ENCODE data around the gene TAF5L.

DNA sequence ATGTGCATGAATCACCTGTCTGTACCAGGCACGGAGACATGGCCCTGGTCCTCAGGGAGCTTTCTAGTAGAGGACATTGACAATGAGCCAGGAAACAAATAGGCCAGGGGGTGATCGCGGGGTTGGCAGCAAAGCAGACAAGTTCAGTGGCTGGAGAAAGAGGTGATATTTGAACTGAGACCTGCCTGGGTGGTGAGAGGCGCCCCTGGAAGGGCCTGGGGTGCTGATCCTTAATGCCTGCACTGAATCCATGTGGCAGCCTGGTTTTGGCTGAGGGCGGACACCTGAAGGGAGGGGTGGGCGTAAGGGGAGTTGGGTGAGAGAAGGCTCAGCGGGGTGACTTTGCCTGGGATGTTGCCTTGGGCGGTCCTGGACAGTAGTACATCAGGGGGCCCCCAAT lies 36.0 kb upstream of the TAF5L start:
- TF ChIP-seq, protein P1, sequence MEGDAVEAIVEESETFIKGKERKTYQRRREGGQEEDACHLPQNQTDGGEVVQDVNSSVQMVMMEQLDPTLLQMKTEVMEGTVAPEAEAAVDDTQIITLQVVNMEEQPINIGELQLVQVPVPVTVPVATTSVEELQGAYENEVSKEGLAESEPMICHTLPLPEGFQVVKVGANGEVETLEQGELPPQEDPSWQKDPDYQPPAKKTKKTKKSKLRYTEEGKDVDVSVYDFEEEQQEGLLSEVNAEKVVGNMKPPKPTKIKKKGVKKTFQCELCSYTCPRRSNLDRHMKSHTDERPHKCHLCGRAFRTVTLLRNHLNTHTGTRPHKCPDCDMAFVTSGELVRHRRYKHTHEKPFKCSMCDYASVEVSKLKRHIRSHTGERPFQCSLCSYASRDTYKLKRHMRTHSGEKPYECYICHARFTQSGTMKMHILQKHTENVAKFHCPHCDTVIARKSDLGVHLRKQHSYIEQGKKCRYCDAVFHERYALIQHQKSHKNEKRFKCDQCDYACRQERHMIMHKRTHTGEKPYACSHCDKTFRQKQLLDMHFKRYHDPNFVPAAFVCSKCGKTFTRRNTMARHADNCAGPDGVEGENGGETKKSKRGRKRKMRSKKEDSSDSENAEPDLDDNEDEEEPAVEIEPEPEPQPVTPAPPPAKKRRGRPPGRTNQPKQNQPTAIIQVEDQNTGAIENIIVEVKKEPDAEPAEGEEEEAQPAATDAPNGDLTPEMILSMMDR (conservative IDR thresholded peaks at IDR 0.05; ENCODE audit: low read depth in 2 of 2) = no peak
- TF ChIP-seq EZH2 (IDR thresholded peaks at IDR 0.05; ENCODE audit: low read depth, unreplicated experiment) = no peak
- no peak for TF ChIP-seq EZH2phosphoT487 (IDR thresholded peaks at IDR 0.05; ENCODE audit: unreplicated experiment)
- no peak for TF ChIP-seq CREB1 (CRISPR knock-in tag; IDR thresholded peaks at IDR 0.05; ENCODE audit: low read depth)
- TF ChIP-seq, protein P2, sequence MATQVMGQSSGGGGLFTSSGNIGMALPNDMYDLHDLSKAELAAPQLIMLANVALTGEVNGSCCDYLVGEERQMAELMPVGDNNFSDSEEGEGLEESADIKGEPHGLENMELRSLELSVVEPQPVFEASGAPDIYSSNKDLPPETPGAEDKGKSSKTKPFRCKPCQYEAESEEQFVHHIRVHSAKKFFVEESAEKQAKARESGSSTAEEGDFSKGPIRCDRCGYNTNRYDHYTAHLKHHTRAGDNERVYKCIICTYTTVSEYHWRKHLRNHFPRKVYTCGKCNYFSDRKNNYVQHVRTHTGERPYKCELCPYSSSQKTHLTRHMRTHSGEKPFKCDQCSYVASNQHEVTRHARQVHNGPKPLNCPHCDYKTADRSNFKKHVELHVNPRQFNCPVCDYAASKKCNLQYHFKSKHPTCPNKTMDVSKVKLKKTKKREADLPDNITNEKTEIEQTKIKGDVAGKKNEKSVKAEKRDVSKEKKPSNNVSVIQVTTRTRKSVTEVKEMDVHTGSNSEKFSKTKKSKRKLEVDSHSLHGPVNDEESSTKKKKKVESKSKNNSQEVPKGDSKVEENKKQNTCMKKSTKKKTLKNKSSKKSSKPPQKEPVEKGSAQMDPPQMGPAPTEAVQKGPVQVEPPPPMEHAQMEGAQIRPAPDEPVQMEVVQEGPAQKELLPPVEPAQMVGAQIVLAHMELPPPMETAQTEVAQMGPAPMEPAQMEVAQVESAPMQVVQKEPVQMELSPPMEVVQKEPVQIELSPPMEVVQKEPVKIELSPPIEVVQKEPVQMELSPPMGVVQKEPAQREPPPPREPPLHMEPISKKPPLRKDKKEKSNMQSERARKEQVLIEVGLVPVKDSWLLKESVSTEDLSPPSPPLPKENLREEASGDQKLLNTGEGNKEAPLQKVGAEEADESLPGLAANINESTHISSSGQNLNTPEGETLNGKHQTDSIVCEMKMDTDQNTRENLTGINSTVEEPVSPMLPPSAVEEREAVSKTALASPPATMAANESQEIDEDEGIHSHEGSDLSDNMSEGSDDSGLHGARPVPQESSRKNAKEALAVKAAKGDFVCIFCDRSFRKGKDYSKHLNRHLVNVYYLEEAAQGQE (IDR thresholded peaks at IDR 0.05; ENCODE audit: unreplicated experiment) = no peak
- no peak for TF ChIP-seq POLR2AphosphoS5 (IDR thresholded peaks at IDR 0.05; ENCODE audit: low read depth)
- TF ChIP-seq, protein P3, sequence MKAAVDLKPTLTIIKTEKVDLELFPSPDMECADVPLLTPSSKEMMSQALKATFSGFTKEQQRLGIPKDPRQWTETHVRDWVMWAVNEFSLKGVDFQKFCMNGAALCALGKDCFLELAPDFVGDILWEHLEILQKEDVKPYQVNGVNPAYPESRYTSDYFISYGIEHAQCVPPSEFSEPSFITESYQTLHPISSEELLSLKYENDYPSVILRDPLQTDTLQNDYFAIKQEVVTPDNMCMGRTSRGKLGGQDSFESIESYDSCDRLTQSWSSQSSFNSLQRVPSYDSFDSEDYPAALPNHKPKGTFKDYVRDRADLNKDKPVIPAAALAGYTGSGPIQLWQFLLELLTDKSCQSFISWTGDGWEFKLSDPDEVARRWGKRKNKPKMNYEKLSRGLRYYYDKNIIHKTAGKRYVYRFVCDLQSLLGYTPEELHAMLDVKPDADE (IDR thresholded peaks at IDR 0.05) = no peak
- no peak for TF ChIP-seq STAT1 (IDR thresholded peaks at IDR 0.05; ENCODE audit: unreplicated experiment)
- TF ChIP-seq ZNF114 (CRISPR knock-in tag; IDR thresholded peaks at IDR 0.05) = no peak
- no peak for TF ChIP-seq NANOG (IDR thresholded peaks at IDR 0.05; ENCODE audit: borderline replicate concordance)
- TF ChIP-seq, protein P4, sequence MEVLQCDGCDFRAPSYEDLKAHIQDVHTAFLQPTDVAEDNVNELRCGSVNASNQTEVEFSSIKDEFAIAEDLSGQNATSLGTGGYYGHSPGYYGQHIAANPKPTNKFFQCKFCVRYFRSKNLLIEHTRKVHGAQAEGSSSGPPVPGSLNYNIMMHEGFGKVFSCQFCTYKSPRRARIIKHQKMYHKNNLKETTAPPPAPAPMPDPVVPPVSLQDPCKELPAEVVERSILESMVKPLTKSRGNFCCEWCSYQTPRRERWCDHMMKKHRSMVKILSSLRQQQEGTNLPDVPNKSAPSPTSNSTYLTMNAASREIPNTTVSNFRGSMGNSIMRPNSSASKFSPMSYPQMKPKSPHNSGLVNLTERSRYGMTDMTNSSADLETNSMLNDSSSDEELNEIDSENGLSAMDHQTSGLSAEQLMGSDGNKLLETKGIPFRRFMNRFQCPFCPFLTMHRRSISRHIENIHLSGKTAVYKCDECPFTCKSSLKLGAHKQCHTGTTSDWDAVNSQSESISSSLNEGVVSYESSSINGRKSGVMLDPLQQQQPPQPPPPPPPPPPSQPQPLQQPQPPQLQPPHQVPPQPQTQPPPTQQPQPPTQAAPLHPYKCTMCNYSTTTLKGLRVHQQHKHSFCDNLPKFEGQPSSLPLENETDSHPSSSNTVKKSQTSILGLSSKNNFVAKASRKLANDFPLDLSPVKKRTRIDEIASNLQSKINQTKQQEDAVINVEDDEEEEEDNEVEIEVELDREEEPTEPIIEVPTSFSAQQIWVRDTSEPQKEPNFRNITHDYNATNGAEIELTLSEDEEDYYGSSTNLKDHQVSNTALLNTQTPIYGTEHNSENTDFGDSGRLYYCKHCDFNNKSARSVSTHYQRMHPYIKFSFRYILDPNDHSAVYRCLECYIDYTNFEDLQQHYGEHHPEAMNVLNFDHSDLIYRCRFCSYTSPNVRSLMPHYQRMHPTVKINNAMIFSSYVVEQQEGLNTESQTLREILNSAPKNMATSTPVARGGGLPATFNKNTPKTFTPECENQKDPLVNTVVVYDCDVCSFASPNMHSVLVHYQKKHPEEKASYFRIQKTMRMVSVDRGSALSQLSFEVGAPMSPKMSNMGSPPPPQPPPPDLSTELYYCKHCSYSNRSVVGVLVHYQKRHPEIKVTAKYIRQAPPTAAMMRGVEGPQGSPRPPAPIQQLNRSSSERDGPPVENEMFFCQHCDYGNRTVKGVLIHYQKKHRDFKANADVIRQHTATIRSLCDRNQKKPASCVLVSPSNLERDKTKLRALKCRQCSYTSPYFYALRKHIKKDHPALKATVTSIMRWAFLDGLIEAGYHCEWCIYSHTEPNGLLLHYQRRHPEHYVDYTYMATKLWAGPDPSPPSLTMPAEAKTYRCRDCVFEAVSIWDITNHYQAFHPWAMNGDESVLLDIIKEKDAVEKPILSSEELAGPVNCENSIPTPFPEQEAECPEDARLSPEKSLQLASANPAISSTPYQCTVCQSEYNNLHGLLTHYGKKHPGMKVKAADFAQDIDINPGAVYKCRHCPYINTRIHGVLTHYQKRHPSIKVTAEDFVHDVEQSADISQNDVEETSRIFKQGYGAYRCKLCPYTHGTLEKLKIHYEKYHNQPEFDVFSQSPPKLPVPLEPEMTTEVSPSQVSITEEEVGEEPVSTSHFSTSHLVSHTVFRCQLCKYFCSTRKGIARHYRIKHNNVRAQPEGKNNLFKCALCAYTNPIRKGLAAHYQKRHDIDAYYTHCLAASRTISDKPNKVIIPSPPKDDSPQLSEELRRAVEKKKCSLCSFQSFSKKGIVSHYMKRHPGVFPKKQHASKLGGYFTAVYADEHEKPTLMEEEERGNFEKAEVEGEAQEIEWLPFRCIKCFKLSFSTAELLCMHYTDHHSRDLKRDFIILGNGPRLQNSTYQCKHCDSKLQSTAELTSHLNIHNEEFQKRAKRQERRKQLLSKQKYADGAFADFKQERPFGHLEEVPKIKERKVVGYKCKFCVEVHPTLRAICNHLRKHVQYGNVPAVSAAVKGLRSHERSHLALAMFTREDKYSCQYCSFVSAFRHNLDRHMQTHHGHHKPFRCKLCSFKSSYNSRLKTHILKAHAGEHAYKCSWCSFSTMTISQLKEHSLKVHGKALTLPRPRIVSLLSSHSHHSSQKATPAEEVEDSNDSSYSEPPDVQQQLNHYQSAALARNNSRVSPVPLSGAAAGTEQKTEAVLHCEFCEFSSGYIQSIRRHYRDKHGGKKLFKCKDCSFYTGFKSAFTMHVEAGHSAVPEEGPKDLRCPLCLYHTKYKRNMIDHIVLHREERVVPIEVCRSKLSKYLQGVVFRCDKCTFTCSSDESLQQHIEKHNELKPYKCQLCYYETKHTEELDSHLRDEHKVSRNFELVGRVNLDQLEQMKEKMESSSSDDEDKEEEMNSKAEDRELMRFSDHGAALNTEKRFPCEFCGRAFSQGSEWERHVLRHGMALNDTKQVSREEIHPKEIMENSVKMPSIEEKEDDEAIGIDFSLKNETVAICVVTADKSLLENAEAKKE (CRISPR knock-in tag; IDR thresholded peaks at IDR 0.05) = no peak

All from GM23338 (cell line).